Glutamatergic neuron (in vitro differentiated cells): ENCODE measurements around the gene GGPS1. TPM values are rescaled to one million over a fixed set of nuclear protein-coding genes. Genes with fewer than 3 reads are reported as not detected.

ENCODE experiments used
- DNase-seq: peaks from one replicate; pipeline ENCODE4 v3.0.0; 2022
- H3K27ac Mint-ChIP-seq: one replicate; pipeline ENCODE4 v1.8.0; 2020; ENCODE audit warnings: mild to moderate bottlenecking, mixed read lengths, inconsistent platforms; ENCODE audit not compliant: unreplicated experiment
- H3K27me3 Mint-ChIP-seq: one replicate; pipeline ENCODE4 v1.8.0; 2020; ENCODE audit warnings: mild to moderate bottlenecking, moderate library complexity, mixed read lengths, inconsistent platforms; ENCODE audit not compliant: unreplicated experiment
- H3K36me3 Mint-ChIP-seq: one replicate; pipeline ENCODE4 v1.8.0; 2020; ENCODE audit warnings: mild to moderate bottlenecking, mixed read lengths, inconsistent platforms; ENCODE audit not compliant: unreplicated experiment
- H3K4me1 Mint-ChIP-seq: one replicate; pipeline ENCODE4 v1.8.0; 2020; ENCODE audit warnings: mild to moderate bottlenecking, low read depth, mixed read lengths, inconsistent platforms; ENCODE audit not compliant: unreplicated experiment
- H3K4me3 Mint-ChIP-seq: one replicate; pipeline ENCODE4 v1.8.0; 2020; ENCODE audit warnings: mild to moderate bottlenecking, mixed read lengths, inconsistent platforms; ENCODE audit not compliant: unreplicated experiment
- H3K9me3 Mint-ChIP-seq: one replicate; pipeline ENCODE4 v1.8.0; 2020; ENCODE audit warnings: mild to moderate bottlenecking, moderate library complexity, mixed read lengths, inconsistent platforms; ENCODE audit not compliant: unreplicated experiment
- total RNA-seq: library from RNA; stranded (reverse); fragmentation: NEBNext Ultra II Directional; extraction: Animal tissue kit (Norgen Biotek cat#: 25700); gene quantifications from one replicate; pipeline ENCODE4 v1.2.1, GENCODE V29; 2021; ENCODE audit not compliant: unreplicated experiment
- TF ChIP-seq, protein P1 (sequence below): fragments of 200-600 bp; sonication (generic); IDR thresholded peaks from one replicate; pipeline ENCODE4 v1.5.0; 2021; ENCODE audit not compliant: partially characterized antibody, unreplicated experiment

GGPS1 gene
- total RNA-seq, 1 donor from 2014 or later = 53.0 TPM

DNA sequence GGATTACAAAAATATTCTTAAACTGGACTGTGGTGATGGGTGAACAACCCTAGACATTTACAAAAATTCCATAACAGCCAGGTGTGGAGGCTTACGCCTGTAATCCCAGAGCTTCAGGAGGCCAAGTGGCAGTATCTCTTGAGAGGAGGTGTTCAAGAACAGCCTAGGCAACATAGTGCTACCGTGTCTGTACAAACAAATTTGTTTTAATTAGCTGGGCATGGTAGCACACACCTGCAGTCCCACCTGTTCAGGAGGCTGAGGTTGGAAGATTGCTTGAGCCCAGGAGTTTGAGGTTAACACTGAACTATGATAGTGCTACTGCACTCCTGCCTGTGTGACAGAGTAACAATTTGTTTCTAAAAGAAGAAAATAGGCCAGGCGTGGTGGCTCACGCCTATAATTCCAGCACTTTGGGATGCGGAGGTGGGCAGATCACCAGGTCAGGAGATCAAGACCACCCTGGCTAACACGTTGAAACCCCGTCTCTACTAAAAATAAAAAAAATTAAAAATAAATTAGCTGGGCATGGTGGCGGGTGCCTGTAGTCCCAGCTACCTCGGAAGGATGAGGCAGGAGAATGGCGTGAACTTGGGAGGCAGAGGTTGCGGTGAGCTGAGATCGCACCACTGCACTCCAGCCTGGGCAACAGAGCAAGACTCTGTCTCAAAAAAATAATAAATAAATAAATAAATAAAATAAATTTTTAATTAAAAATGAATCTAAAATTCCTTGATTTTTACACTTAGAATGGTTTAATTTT is 37.4 kb upstream of the GGPS1 start:
- H3K4me1 Mint-ChIP-seq = peaks cover 2% of the 10 kb centered on the region
- no peak for DNase-seq
- no peak overlapping the region for H3K27ac Mint-ChIP-seq
- no peaks in the 10 kb centered on the region for H3K9me3 Mint-ChIP-seq
- H3K27me3 Mint-ChIP-seq = peaks cover 2% of the 10 kb centered on the region
- no peak overlapping the region for H3K4me3 Mint-ChIP-seq
- TF ChIP-seq, protein P1, sequence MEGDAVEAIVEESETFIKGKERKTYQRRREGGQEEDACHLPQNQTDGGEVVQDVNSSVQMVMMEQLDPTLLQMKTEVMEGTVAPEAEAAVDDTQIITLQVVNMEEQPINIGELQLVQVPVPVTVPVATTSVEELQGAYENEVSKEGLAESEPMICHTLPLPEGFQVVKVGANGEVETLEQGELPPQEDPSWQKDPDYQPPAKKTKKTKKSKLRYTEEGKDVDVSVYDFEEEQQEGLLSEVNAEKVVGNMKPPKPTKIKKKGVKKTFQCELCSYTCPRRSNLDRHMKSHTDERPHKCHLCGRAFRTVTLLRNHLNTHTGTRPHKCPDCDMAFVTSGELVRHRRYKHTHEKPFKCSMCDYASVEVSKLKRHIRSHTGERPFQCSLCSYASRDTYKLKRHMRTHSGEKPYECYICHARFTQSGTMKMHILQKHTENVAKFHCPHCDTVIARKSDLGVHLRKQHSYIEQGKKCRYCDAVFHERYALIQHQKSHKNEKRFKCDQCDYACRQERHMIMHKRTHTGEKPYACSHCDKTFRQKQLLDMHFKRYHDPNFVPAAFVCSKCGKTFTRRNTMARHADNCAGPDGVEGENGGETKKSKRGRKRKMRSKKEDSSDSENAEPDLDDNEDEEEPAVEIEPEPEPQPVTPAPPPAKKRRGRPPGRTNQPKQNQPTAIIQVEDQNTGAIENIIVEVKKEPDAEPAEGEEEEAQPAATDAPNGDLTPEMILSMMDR = no peak
- no peaks in the 10 kb centered on the region for H3K36me3 Mint-ChIP-seq

- TF ChIP-seq, protein P1 = no peak
- Mint-ChIP-seq H3K9me3 (no peaks in the 10 kb centered on the region), H3K27me3 (peaks cover 2% of the 10 kb centered on the region), H3K27ac (no peak overlapping the region), H3K4me1 (peaks cover 2% of the 10 kb centered on the region), H3K36me3 (no peaks in the 10 kb centered on the region), H3K4me3 (no peak overlapping the region)
- no peak for DNase-seq
These were observed 36.7 kb upstream of the GGPS1 start for GRCh38 chr1:235291599-235292091.

DNA sequence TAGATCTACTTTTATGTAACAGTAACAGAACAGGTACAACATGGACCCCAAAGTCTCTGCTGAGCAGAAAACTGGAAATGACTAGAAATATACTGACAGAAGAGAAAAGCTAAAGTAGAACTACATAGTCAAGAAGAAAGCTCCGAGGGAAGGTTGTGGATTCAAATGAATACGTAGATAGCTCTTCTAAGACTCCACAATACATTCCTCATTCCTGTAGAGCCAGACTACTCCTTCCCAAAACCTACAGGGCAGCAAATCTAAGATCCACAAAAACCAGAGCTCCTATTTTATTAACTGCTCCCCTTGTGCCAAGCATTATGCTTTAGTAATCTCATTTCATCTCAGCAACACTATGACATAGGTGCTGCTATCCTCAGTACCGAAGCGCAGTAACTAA is 35.6 kb upstream of the GGPS1 start:
- DNase-seq = no peak
- Mint-ChIP-seq H3K4me1 (peaks cover 2% of the 10 kb centered on the region), H3K4me3 (no peak overlapping the region), H3K27me3 (peaks cover 2% of the 10 kb centered on the region), H3K36me3 (no peaks in the 10 kb centered on the region), H3K27ac (no peak overlapping the region), H3K9me3 (no peaks in the 10 kb centered on the region)
- TF ChIP-seq, protein P1 = no peak

DNA sequence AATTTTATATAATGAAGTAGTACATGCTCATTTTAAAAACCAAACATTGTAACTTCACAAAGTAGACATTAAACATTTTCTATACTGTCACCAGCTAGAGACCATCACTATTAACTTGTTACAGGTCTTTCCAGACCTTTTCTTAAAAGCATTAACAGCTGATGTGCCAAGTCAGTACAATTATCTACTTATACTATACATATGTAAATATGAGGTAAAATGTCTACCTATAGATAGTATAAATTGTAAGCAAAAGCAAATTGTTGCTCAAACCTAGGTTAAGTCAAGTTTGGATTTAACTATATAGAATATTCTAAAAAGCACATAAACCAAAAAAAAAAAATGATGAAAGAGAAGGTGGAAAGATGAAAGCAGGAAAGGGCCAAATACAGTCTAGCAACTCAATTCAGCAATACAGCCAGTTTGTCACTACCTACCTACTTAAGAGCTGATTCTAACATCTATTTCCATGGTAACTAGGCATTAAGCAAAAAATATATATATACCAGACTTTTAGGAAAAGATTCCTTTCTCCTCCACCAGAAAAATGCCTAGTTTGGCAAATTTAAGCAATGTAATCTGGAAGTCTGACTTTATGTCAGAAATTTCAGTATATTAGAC is 34.9 kb upstream of the GGPS1 start:
- H3K36me3 Mint-ChIP-seq = no peaks in the 10 kb centered on the region
- H3K27ac Mint-ChIP-seq = no peak overlapping the region
- TF ChIP-seq, protein P1 = no peak
- no peak overlapping the region for H3K4me3 Mint-ChIP-seq
- H3K9me3 Mint-ChIP-seq = no peaks in the 10 kb centered on the region
- peaks cover 2% of the 10 kb centered on the region for H3K27me3 Mint-ChIP-seq
- no peak for DNase-seq
- H3K4me1 Mint-ChIP-seq = peaks cover 2% of the 10 kb centered on the region

DNA sequence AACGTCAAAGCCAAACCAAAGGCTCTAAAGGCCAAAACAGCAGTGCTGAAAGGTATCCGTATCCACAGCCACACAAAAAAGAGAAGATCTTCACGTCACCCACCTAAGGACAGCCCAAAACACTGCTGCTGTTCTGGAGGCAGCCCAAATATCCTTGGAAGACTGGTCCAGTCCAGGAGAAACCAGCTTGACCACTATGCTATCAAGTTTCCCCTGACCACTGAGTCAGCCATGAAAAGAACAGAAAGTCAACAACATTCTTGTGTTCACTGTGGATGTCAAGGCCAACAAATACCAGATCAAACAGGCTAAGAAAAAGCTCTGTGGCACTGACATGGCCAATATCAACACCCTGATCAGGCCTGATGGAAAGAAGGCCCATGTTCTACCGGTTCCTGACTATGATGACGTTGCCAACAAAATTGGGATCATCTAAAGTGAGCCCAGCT is 32.4 kb upstream of the GGPS1 start:
- Mint-ChIP-seq H3K4me3 (no peak overlapping the region), H3K27ac (no peak overlapping the region), H3K9me3 (no peaks in the 10 kb centered on the region), H3K4me1 (no peaks in the 10 kb centered on the region), H3K27me3 (peaks cover 2% of the 10 kb centered on the region), H3K36me3 (no peaks in the 10 kb centered on the region)
- DNase-seq = no peak
- TF ChIP-seq, protein P1 = no peak
